ENCODE measurements around the gene HRCT1.

DNA sequence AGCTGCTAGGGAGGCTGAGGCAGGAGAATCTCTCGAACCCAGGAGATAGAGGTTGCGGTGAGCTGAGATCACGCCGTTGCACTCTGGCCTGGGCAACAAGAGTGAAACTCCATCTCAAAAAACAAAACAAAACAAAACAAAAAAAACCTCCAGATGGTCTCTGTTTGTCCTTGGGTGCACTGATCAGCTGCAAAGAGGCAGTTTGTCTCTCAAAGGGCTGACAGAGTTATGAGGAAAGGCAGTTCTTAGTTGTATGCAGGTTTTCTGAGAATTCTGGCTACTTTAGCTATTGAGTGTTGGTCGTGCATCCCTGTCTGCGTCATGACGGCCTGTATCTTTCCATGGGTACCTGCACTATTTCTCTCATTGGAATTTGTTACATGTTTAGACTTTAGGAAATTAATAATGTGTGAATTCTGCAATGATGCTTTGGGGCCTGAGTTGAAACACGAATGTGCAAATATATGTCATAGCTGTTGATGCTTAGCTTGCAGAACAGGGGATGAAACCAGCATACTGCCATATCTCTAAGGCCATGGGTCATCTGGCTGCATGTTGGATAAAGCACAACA, 33.8 kb downstream of the HRCT1 start:
- TF ChIP-seq EZH2 (IDR thresholded peaks at IDR 0.05; ENCODE audit: low read depth, unreplicated experiment) (no peak), POLR2AphosphoS5 (IDR thresholded peaks at IDR 0.05; ENCODE audit: low read depth) (no peak), EZH2phosphoT487 (IDR thresholded peaks at IDR 0.05; ENCODE audit: unreplicated experiment) (no peak)
- TF ChIP-seq, protein P1, sequence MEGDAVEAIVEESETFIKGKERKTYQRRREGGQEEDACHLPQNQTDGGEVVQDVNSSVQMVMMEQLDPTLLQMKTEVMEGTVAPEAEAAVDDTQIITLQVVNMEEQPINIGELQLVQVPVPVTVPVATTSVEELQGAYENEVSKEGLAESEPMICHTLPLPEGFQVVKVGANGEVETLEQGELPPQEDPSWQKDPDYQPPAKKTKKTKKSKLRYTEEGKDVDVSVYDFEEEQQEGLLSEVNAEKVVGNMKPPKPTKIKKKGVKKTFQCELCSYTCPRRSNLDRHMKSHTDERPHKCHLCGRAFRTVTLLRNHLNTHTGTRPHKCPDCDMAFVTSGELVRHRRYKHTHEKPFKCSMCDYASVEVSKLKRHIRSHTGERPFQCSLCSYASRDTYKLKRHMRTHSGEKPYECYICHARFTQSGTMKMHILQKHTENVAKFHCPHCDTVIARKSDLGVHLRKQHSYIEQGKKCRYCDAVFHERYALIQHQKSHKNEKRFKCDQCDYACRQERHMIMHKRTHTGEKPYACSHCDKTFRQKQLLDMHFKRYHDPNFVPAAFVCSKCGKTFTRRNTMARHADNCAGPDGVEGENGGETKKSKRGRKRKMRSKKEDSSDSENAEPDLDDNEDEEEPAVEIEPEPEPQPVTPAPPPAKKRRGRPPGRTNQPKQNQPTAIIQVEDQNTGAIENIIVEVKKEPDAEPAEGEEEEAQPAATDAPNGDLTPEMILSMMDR (conservative IDR thresholded peaks at IDR 0.05; ENCODE audit: low read depth in 2 of 2) = no peak
- TF ChIP-seq, protein P2, sequence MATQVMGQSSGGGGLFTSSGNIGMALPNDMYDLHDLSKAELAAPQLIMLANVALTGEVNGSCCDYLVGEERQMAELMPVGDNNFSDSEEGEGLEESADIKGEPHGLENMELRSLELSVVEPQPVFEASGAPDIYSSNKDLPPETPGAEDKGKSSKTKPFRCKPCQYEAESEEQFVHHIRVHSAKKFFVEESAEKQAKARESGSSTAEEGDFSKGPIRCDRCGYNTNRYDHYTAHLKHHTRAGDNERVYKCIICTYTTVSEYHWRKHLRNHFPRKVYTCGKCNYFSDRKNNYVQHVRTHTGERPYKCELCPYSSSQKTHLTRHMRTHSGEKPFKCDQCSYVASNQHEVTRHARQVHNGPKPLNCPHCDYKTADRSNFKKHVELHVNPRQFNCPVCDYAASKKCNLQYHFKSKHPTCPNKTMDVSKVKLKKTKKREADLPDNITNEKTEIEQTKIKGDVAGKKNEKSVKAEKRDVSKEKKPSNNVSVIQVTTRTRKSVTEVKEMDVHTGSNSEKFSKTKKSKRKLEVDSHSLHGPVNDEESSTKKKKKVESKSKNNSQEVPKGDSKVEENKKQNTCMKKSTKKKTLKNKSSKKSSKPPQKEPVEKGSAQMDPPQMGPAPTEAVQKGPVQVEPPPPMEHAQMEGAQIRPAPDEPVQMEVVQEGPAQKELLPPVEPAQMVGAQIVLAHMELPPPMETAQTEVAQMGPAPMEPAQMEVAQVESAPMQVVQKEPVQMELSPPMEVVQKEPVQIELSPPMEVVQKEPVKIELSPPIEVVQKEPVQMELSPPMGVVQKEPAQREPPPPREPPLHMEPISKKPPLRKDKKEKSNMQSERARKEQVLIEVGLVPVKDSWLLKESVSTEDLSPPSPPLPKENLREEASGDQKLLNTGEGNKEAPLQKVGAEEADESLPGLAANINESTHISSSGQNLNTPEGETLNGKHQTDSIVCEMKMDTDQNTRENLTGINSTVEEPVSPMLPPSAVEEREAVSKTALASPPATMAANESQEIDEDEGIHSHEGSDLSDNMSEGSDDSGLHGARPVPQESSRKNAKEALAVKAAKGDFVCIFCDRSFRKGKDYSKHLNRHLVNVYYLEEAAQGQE (IDR thresholded peaks at IDR 0.05; ENCODE audit: unreplicated experiment) = no peak
